Uterus (tissue), 2 donors: ENCODE data around the gene IFITM1.
"Not testable (repeated sequence)": the region's sequence is repeated elsewhere in the genome, so short reads cannot be mapped to it uniquely, and the experiment has no call there.

ENCODE experiments used
- CTCF ChIP-seq, 4 experiments: fragments of 200-600 bp in 2 of 4; fragments of 450-650 bp in 2 of 4; sonication (generic) in 2 of 4; IDR thresholded peaks; one replicate each; pipeline ENCODE4 v1.5.1; 2016 to 2019; ENCODE audit warnings: antibody characterized with exemption in 4 of 4, mild to moderate bottlenecking in 2 of 4, moderate library complexity in 1 of 4
- POLR2A ChIP-seq, 2 donors: fragments of 450-650 bp; IDR thresholded peaks; one replicate each; pipeline ENCODE4 v1.6.1; 2016; ENCODE audit warnings: antibody characterized with exemption in 2 of 2, mild to moderate bottlenecking in 1 of 2, moderate library complexity in 1 of 2

- not testable (repeated sequence) for TF ChIP-seq CTCF, POLR2A (IDR thresholded peaks at IDR 0.05)
These were observed 4.0 kb downstream of the IFITM1 start for GRCh38 chr11:317668-318404.
